Esophagus squamous epithelium (tissue), 5 donors: Measurements from ENCODE around the gene DPEP1. TPM values are rescaled to one million over a fixed set of nuclear protein-coding genes. Genes with fewer than 3 reads are reported as not detected.

ENCODE experiments used
- DNase-seq: peaks from one replicate; lab custom pipeline; 2025; lab: John Stamatoyannopoulos, UW
- H3K27ac ChIP-seq, 4 donors: fragments of 200-600 bp; sonication (generic); one replicate each; pipeline ENCODE4 v1.5.1; 2016 to 2019; ENCODE audit warnings: mild to moderate bottlenecking in 1 of 4
- H3K27me3 ChIP-seq, 4 donors: fragments of 200-600 bp; sonication (generic); 1 replicate in 3 of 4; 2 replicates in 1 of 4; pipeline versions ENCODE4 v1.5.1 to v1.6.0; 2017 to 2021; ENCODE audit warnings: antibody characterized with exemption in 1 of 4
- H3K36me3 ChIP-seq, 3 donors: fragments of 200-600 bp; sonication (generic); one replicate each; pipeline ENCODE4 v1.5.1; 2016 to 2019
- H3K4me1 ChIP-seq, 3 donors: fragments of 200-600 bp; sonication (generic); one replicate each; pipeline ENCODE4 v1.5.1; 2017 to 2019
- H3K4me3 ChIP-seq, 4 donors: fragments of 200-600 bp; sonication (generic); 1 replicate in 3 of 4; 2 replicates in 1 of 4; pipeline ENCODE4 v1.5.1; 2016 to 2019; ENCODE audit warnings: mild to moderate bottlenecking in 2 of 4, moderate library complexity in 1 of 4
- H3K9me3 ChIP-seq, 3 donors: fragments of 200-600 bp; sonication (generic); one replicate each; pipeline ENCODE4 v1.5.1; 2016 to 2019
- CTCF ChIP-seq, 6 experiments: fragments of 450-650 bp in 4 of 6; fragments of 200-600 bp in 2 of 6; sonication (generic) in 2 of 6; IDR thresholded peaks; one replicate each; pipeline ENCODE4 v1.5.1; 2016 to 2019; ENCODE audit warnings: antibody characterized with exemption in 6 of 6, mild to moderate bottlenecking in 4 of 6, moderate library complexity in 4 of 6
- POLR2A ChIP-seq, 4 donors: fragments of 450-650 bp; IDR thresholded peaks; one replicate each; pipeline ENCODE4 v1.6.1; 2017; ENCODE audit warnings: antibody characterized with exemption in 4 of 4, mild to moderate bottlenecking in 4 of 4, moderate library complexity in 3 of 4
- WGBS, 2 donors: methylation state at CpG; one replicate each; pipeline ENCODE4 v1.1.5; 2018; 5-methylcytosine and 5-hydroxymethylcytosine counted together
- intact Hi-C: fragments of 100-400 bp; cut with DNase I; formaldehyde crosslinking; loops from one replicate; pipeline ENCODE4 v1.15.0; 2022
- total RNA-seq, 4 donors: library from RNA; depleted of rRNA; stranded (reverse); fragments of >200 nt; gene quantifications; one replicate each; pipeline ENCODE4 v1.1.0, GENCODE V29; 2016
- donor health status: DM: yes; HTN: yes; CAD: no.

Gene DPEP1
- total RNA-seq, 4 donors from 2014 or later, result 0.76 to 4.1 TPM; not detected in 2

DNA sequence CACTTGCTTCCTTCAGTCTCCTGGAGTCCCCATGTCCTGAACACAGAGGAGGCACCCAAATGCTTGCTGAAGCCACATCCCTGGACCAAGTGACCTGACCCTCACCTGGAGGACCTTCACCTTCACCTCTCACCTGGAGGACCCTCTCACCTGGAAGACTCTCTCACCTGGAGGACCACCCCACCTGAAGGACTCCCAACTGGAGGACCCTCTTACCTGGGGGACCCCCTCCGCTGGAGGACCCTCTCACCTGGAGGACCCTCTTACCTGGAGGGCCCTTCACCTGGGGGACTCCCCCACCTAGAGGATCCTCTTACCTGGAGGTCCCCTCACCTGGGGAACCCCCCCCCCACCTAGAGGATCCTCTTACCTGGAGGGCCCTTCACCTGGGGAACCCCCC is 72.5 kb downstream of the DPEP1 start:
- Histone ChIP-seq H3K27ac (no peak overlapping the region), H3K9me3 (no peaks in the 10 kb centered on the region), H3K27me3 (no peaks in the 10 kb centered on the region), H3K4me3 (peak overlapping the region in 2 of 4 donors; percentile 75 to 84), H3K4me1 (peaks cover 7 to 22% (median 8%) of the 10 kb centered on the region in 3 donors), H3K36me3 (peaks cover 8 to 21% (median 10%) of the 10 kb centered on the region in 3 donors)
- intact Hi-C loops, result no loop called here
- 100% methylated on average over 1 of the region's 1 CpG; no CpG with 5 or more reads in 1 of the 2 donors for WGBS, 2 donors
- no peak for TF ChIP-seq CTCF (IDR thresholded peaks at IDR 0.05)
- no peak for TF ChIP-seq POLR2A (IDR thresholded peaks at IDR 0.05)
- no peak for DNase-seq

GRCh38 chr16:89686520-89687091 is 73.2 kb downstream of the DPEP1 start, which contains the start of gene CDK10:
CDK10 (plus strand) TSS chr16:89686689; CDS start chr16:89686711, 22 bp downstream.
- WGBS, 2 donors, result 0% methylated on average over 5 of the region's 67 CpGs; no CpG with 5 or more reads in 1 of the 2 donors
- no peak for DNase-seq
- H3K36me3 ChIP-seq, result peaks cover 10 to 28% (median 13%) of the 10 kb centered on the region in 3 donors
- no peak for TF ChIP-seq CTCF (IDR thresholded peaks at IDR 0.05)
- TF ChIP-seq POLR2A (IDR thresholded peaks at IDR 0.05), result peak in 3 of 4 donors; percentile 32 to 79 (median 59)
- H3K4me1 ChIP-seq, result peaks cover 7 to 22% (median 8%) of the 10 kb centered on the region in 3 donors
- no peaks in the 10 kb centered on the region for H3K9me3 ChIP-seq
- H3K4me3 ChIP-seq, result peak within 1 kb of the TSS; percentile 75 to 89 (median 82)
- H3K27me3 ChIP-seq, result no peaks in the 10 kb centered on the region
- intact Hi-C loops, result no loop called here
- H3K27ac ChIP-seq, result peak within 1 kb of the TSS; percentile 82 to 94 (median 90)

GRCh38 chr16:89687092-89687940 is 73.9 kb downstream of the DPEP1 start:
- no peak for DNase-seq
- peaks cover 7 to 22% (median 8%) of the 10 kb centered on the region in 3 donors for H3K4me1 ChIP-seq
- peaks cover 10 to 35% (median 19%) of the 10 kb centered on the region in 3 donors for H3K36me3 ChIP-seq
- no peak for TF ChIP-seq POLR2A (IDR thresholded peaks at IDR 0.05)
- no peak for TF ChIP-seq CTCF (IDR thresholded peaks at IDR 0.05)
- H3K9me3 ChIP-seq, result no peaks in the 10 kb centered on the region
- H3K27ac ChIP-seq, result peak overlapping the region; percentile 82 to 94 (median 90)
- no peaks in the 10 kb centered on the region for H3K27me3 ChIP-seq
- 15 to 25% methylated on average over 14 to 27 of the region's 42 CpGs for WGBS, 2 donors
- H3K4me3 ChIP-seq, result peak overlapping the region; percentile 75 to 89 (median 82)
- intact Hi-C loops, result no loop called here

Other genes starting within 250 kb of the DPEP1 start
- 10 to 100 TPM; 51.0 to 72.7 (median 66.9) TPM for gene ANKRD11, start 123.1 kb upstream of the DPEP1 start, total RNA-seq
- gene SPG7, start 105.2 kb upstream of the DPEP1 start, total RNA-seq, result 100 to 1,000 TPM in 1 of 4 donors, 10 to 100 TPM in 3; 65.0 to 104 (median 84.9) TPM
- 1,000 to 10,000 TPM; 3,143 to 7,972 (median 4,864) TPM for gene RPL13, start 53.0 kb upstream of the DPEP1 start, total RNA-seq
- gene CPNE7, start 37.9 kb upstream of the DPEP1 start, total RNA-seq, result 1 to 10 TPM in 3 of 4 donors, under 1 TPM in 1; 0.45 to 2.9 (median 2.1) TPM
- gene CHMP1A, start 44.1 kb downstream of the DPEP1 start, total RNA-seq, result 100 to 1,000 TPM in 2 of 4 donors, 10 to 100 TPM in 2; 83.0 to 116 (median 104) TPM
- gene SPATA33, start 44.2 kb downstream of the DPEP1 start, total RNA-seq, result 1 to 10 TPM; 1.8 to 4.9 (median 2.8) TPM
- gene CDK10, start 73.0 kb downstream of the DPEP1 start, total RNA-seq, result 10 to 100 TPM; 21.6 to 45.0 (median 39.3) TPM
- gene SPATA2L, start 88.1 kb downstream of the DPEP1 start, total RNA-seq, result 10 to 100 TPM in 2 of 4 donors, 1 to 10 TPM in 2; 6.1 to 26.1 (median 8.9) TPM
- gene VPS9D1, start 107.3 kb downstream of the DPEP1 start, total RNA-seq, result 10 to 100 TPM in 3 of 4 donors, 1 to 10 TPM in 1; 7.1 to 25.0 (median 13.8) TPM
- gene ZNF276, start 107.9 kb downstream of the DPEP1 start, total RNA-seq, result 10 to 100 TPM; 18.1 to 43.3 (median 34.1) TPM
- 10 to 100 TPM in 1 of 4 donors, 1 to 10 TPM in 3; 3.8 to 29.0 (median 6.8) TPM for gene FANCA, start 203.0 kb downstream of the DPEP1 start, total RNA-seq
- gene SPIRE2, start 214.8 kb downstream of the DPEP1 start, total RNA-seq, result 1 to 10 TPM; 3.4 to 9.6 (median 4.3) TPM